Mesendoderm (in vitro differentiated cells): ENCODE data around the gene U2SURP.
A peak's percentile ranks its signal among the peaks of the same experiment; 100 is the strongest.

Experiments
- DNase-seq: peaks from one replicate; pipeline ENCODE4 v3.0.0; 2013
- H2AK5ac ChIP-seq: 2 replicates; pipeline ENCODE4 v1.6.1; 2013; ENCODE audit warnings: low read length, inconsistent platforms
- H2BK120ac ChIP-seq: 2 replicates; pipeline ENCODE4 v1.6.1; 2013; ENCODE audit warnings: low read depth, mild to moderate bottlenecking, low read length, moderate library complexity, mixed read lengths
- H2BK15ac ChIP-seq: replicated peaks from 2 replicates; pipeline ENCODE4 v1.6.1; 2013; ENCODE audit warnings: low read depth, mild to moderate bottlenecking, moderate library complexity
- H2BK5ac ChIP-seq: 2 replicates; pipeline ENCODE4 v1.6.1; 2013; ENCODE audit warnings: low read length, inconsistent platforms
- H3K18ac ChIP-seq: 2 replicates; pipeline ENCODE4 v1.6.1; 2013; ENCODE audit warnings: mild to moderate bottlenecking, low read length, mixed read lengths
- H3K23ac ChIP-seq: one replicate; pipeline ENCODE4 v1.6.1; 2013; ENCODE audit warnings: low read length
- H3K27ac ChIP-seq: 2 replicates; pipeline ENCODE4 v1.5.1; 2013; ENCODE audit warnings: low read depth, mild to moderate bottlenecking, inconsistent platforms, low read length, moderate library complexity
- H3K27me3 ChIP-seq: 2 replicates; pipeline ENCODE4 v1.6.1; 2013; ENCODE audit warnings: low read length, control low read depth, mild to moderate bottlenecking, inconsistent platforms; ENCODE audit not compliant: insufficient read depth, poor library complexity
- H3K36me3 ChIP-seq: 2 replicates; pipeline ENCODE4 v1.6.1; 2013; ENCODE audit warnings: low read length, inconsistent platforms; ENCODE audit not compliant: control insufficient read depth, insufficient read depth
- H3K4ac ChIP-seq: one replicate; pipeline ENCODE4 v1.6.1; 2013; ENCODE audit warnings: low read depth, mild to moderate bottlenecking, low read length, moderate library complexity
- H3K4me1 ChIP-seq: 2 replicates; pipeline ENCODE4 v1.6.1; 2013; ENCODE audit warnings: low read depth, low read length, inconsistent platforms; ENCODE audit not compliant: control insufficient read depth
- H3K4me2 ChIP-seq: 2 replicates; pipeline ENCODE4 v1.6.1; 2013; ENCODE audit warnings: low read length
- H3K4me3 ChIP-seq: 2 replicates; pipeline ENCODE4 v1.5.1; 2013; ENCODE audit warnings: mild to moderate bottlenecking, low read length
- H3K56ac ChIP-seq: one replicate; pipeline ENCODE4 v1.6.1; 2013; ENCODE audit warnings: low read length
- H3K79me1 ChIP-seq: 2 replicates; pipeline ENCODE4 v1.6.1; 2013; ENCODE audit warnings: low read length, inconsistent platforms
- H3K79me2 ChIP-seq: 2 replicates; pipeline ENCODE4 v1.6.1; 2013; ENCODE audit warnings: mild to moderate bottlenecking, low read length; ENCODE audit not compliant: control insufficient read depth, insufficient read depth
- H3K9ac ChIP-seq: 2 replicates; pipeline ENCODE4 v1.6.1; 2013; ENCODE audit warnings: low read length, inconsistent platforms
- H4K5ac ChIP-seq: one replicate; pipeline ENCODE4 v1.6.1; 2013; ENCODE audit warnings: low read length
- H4K8ac ChIP-seq: one replicate; pipeline ENCODE4 v1.6.1; 2013; ENCODE audit warnings: low read depth, mild to moderate bottlenecking, control low read depth, low read length, moderate library complexity
- WGBS: extraction: QIAGEN DNeasy Blood & Tissue Kit; methylation state at CpG from one replicate; pipeline ENCODE4 v1.1.7; 2013; ENCODE audit warnings: low lambda C conversion rate, missing lambda C conversion rate; ENCODE audit not compliant: insufficient coverage; ENCODE audit errors: extremely low coverage; 5-methylcytosine and 5-hydroxymethylcytosine counted together

U2SURP gene

DNA sequence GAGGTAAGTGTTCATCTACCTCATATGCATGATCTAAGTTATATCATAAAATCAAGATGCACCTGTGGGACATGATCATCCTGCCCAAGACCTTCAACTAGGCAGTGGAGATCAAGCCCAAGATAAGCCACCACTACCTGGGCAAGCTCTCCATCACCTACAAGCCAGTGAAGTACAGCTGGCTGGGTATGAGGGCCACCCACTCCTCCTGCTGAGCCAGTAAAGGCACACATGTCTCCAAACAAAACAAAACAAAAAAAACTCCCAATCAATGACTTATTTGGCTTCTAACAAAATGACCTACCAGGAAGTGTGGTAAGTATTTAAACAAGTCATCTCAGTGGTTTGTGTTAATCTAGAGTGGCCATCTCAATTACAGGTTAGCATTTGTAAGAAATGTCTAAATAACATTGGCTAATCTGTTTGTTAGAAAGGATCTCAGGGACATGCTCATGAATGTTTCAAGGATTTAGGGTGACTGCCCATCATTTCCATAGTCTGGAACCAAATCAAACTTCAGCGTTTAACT, 41.0 kb upstream of the U2SURP start:
- H3K4me3 ChIP-seq, result no peak overlapping the region
- no peak for DNase-seq
- no CpG with 5 or more reads among the region's 1 CpG for WGBS
- no peaks in the 10 kb centered on the region for H3K79me1 ChIP-seq
- no peak overlapping the region for H2BK5ac ChIP-seq
- no peaks in the 10 kb centered on the region for H3K79me2 ChIP-seq
- H3K56ac ChIP-seq, result no peak overlapping the region
- H3K4ac ChIP-seq, result no peak overlapping the region
- no peak overlapping the region for H3K18ac ChIP-seq
- peaks cover 8% of the 10 kb centered on the region for H3K27me3 ChIP-seq
- H3K4me2 ChIP-seq, result no peak overlapping the region
- no peak overlapping the region for H4K8ac ChIP-seq
- H2AK5ac ChIP-seq, result no peak overlapping the region
- no peak overlapping the region for H3K9ac ChIP-seq
- no peak overlapping the region for H4K5ac ChIP-seq
- H2BK120ac ChIP-seq, result no peak overlapping the region
- H3K4me1 ChIP-seq, result no peaks in the 10 kb centered on the region
- no peak overlapping the region for H3K27ac ChIP-seq
- H3K23ac ChIP-seq, result no peak overlapping the region
- no peak overlapping the region for H2BK15ac ChIP-seq
- H3K36me3 ChIP-seq, result no peaks in the 10 kb centered on the region

DNA sequence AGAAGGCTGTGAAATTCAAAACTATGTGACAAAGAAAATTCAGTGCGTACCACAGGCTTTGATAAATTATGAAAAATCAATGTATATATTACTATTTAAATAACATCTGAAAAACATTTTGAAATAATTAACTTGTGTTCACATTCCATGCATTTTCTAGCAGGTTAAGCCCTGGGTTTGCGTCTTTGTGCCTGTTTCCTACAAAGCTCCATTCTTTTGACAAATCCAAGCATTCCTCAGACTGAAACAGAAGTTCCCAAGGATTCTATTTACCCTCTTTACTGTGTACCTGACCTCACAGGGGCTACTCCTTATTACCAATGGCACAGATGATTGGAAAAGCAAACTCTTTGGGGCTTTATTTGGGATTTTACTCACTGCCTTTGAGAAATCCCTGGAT, 39.8 kb upstream of the U2SURP start:
- Histone ChIP-seq H3K23ac (no peak overlapping the region), H3K27ac (no peak overlapping the region), H3K18ac (no peak overlapping the region), H3K9ac (no peak overlapping the region), H3K36me3 (no peaks in the 10 kb centered on the region), H2BK5ac (no peak overlapping the region), H2BK120ac (no peak overlapping the region), H3K79me1 (no peaks in the 10 kb centered on the region), H2BK15ac (no peak overlapping the region), H3K56ac (no peak overlapping the region), H3K27me3 (peaks cover 8% of the 10 kb centered on the region), H4K5ac (no peak overlapping the region), H3K4me3 (no peak overlapping the region), H3K4me2 (no peak overlapping the region), H4K8ac (no peak overlapping the region), H3K4me1 (no peaks in the 10 kb centered on the region), H3K79me2 (no peaks in the 10 kb centered on the region), H2AK5ac (no peak overlapping the region), H3K4ac (no peak overlapping the region)
- WGBS, result no CpG with 5 or more reads among the region's 2 CpGs
- DNase-seq, result no peak

DNA sequence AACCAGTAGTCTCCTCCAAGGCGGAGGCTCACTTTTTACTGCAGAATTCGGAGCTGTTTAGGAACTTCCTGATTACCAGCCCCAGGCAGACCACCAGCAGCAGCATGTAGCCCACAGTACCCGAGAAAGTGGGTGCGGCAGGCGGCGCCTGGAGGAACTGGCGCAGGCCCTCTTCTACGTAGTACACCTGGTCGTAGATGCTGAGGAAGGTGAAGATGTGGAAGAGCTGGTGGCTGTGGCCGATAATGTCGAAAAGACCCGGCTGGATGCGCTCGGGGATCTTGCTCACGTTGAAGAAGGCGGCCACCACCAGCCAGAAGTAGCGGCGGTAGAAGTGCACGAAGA, 39.2 kb upstream of the U2SURP start:
- Histone ChIP-seq H4K5ac (no peak overlapping the region), H2AK5ac (no peak overlapping the region), H2BK15ac (no peak overlapping the region), H3K23ac (no peak overlapping the region), H3K18ac (no peak overlapping the region), H3K79me2 (no peaks in the 10 kb centered on the region), H3K36me3 (no peaks in the 10 kb centered on the region), H2BK5ac (no peak overlapping the region), H3K4ac (no peak overlapping the region), H3K4me3 (no peak overlapping the region), H4K8ac (no peak overlapping the region), H3K79me1 (no peaks in the 10 kb centered on the region), H3K4me2 (no peak overlapping the region), H3K27ac (no peak overlapping the region), H3K27me3 (peaks cover 6% of the 10 kb centered on the region), H2BK120ac (no peak overlapping the region), H3K4me1 (no peaks in the 10 kb centered on the region), H3K9ac (no peak overlapping the region), H3K56ac (no peak overlapping the region)
- DNase-seq, result no peak
- no CpG with 5 or more reads among the region's 19 CpGs for WGBS

DNA sequence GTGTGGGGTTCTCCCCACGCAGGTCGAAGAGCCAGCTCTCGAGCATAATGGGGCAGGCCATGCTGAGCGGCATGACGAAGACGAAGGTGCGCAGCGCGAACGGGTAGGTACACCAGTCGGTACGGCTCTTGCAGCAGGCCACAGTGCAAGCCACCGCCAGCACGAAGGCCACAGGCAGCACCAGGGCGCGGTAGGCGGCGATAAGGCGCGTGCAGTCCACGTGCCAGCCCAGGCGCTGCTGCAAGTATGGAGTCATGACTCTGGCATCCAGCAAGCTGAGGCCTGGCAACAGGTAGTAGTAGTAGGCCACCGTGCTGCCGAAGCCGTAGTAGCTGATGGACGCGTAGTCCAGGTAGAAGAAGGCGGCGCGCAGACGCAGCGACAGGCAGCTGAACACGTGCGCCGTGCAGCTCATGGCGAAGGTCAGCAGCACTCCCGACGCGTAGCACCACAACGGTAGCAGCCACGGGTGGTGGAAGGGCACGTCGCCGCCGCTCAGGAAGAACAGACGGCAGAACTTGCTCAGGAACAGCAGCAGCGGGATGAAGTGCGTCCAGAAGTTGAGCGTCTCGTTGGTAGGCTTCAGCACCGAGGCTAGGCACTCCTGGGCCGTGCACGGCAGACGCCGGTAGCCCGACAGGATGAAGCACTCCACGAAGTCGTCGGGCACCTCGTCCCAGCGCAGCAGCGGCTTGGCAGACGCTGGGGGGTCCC, 38.7 kb upstream of the U2SURP start:
- H3K4me3 ChIP-seq, result no peak overlapping the region

DNA sequence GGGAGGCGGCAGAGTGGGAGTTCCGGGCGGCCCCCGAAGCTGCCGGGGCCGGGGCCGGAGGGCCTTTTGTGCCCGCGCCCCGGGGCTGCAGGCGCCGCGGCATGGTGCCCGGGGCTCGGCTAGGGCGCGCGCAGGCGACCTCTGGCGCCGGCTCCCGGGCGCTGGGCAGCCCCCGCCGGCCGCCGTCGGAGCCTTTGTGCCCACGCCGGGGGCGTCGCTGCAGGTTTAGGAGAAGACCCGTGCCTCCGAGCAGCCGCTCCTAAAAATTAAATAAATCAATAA, 38.2 kb upstream of the U2SURP start:
- no peaks in the 10 kb centered on the region for H3K36me3 ChIP-seq
- H2BK120ac ChIP-seq, result no peak overlapping the region
- H3K9ac ChIP-seq, result peak overlapping the region; percentile 51
- H4K5ac ChIP-seq, result no peak overlapping the region
- peak overlapping the region; percentile 35 for H3K4me3 ChIP-seq
- no peaks in the 10 kb centered on the region for H3K79me1 ChIP-seq
- no peak overlapping the region for H2BK15ac ChIP-seq
- H3K27me3 ChIP-seq, result peaks cover 6% of the 10 kb centered on the region
- H3K27ac ChIP-seq, result no peak overlapping the region
- peak; percentile 34 for DNase-seq
- no peak overlapping the region for H2BK5ac ChIP-seq
- H3K56ac ChIP-seq, result peak overlapping the region; percentile 81
- H3K4me2 ChIP-seq, result peak overlapping the region; percentile 56
- WGBS, result no CpG with 5 or more reads among the region's 35 CpGs
- H3K23ac ChIP-seq, result no peak overlapping the region
- no peak overlapping the region for H2AK5ac ChIP-seq
- no peaks in the 10 kb centered on the region for H3K79me2 ChIP-seq
- H4K8ac ChIP-seq, result no peak overlapping the region
- no peak overlapping the region for H3K4ac ChIP-seq
- no peaks in the 10 kb centered on the region for H3K4me1 ChIP-seq
- H3K18ac ChIP-seq, result peak overlapping the region; percentile 81

More for the DNA sequence above, 38.7 kb upstream of the U2SURP start:
- peak; percentile 52 for DNase-seq
- Histone ChIP-seq H3K79me1 (no peaks in the 10 kb centered on the region), H2AK5ac (peak overlapping the region; percentile 40), H2BK120ac (no peak overlapping the region), H3K4me2 (peak overlapping the region; percentile 56), H2BK15ac (no peak overlapping the region), H2BK5ac (no peak overlapping the region), H3K23ac (peak overlapping the region; percentile 81), H3K4me1 (no peaks in the 10 kb centered on the region), H3K56ac (peak overlapping the region; percentile 79), H3K9ac (peak overlapping the region; percentile 51), H4K5ac (no peak overlapping the region), H3K27me3 (peaks cover 6% of the 10 kb centered on the region), H3K18ac (peak overlapping the region; percentile 81), H4K8ac (no peak overlapping the region), H3K79me2 (no peaks in the 10 kb centered on the region), H3K27ac (no peak overlapping the region), H3K36me3 (no peaks in the 10 kb centered on the region), H3K4ac (no peak overlapping the region)
- WGBS, result no CpG with 5 or more reads among the region's 63 CpGs
